NCI-H2171 treated with DMSO at 0.1 percent for 48 hours (cell line): ENCODE data around the gene CEL.

ENCODE experiments used
- DNase-seq: peaks from one replicate; lab custom pipeline; 2025; lab: John Stamatoyannopoulos, UW

The CEL gene

DNA sequence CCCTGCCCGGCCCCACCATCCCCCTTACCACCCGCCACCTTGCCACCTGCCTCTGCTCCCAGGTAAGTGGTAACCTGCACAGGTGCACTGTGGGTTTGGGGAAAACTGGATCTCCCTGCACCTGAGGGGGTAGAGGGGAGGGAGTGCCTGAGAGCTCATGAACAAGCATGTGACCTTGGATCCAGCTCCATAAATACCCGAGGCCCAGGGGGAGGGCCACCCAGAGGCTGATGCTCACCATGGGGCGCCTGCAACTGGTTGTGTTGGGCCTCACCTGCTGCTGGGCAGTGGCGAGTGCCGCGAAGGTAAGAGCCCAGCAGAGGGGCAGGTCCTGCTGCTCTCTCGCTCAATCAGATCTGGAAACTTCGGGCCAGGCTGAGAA lies at the start of gene CEL:
Gene CEL, plus strand, starts transcription at position 218 of the 382 bp plus-strand sequence. Its CDS starts 22 bp downstream, at position 240.
- peak; percentile 53 for DNase-seq

DNA sequence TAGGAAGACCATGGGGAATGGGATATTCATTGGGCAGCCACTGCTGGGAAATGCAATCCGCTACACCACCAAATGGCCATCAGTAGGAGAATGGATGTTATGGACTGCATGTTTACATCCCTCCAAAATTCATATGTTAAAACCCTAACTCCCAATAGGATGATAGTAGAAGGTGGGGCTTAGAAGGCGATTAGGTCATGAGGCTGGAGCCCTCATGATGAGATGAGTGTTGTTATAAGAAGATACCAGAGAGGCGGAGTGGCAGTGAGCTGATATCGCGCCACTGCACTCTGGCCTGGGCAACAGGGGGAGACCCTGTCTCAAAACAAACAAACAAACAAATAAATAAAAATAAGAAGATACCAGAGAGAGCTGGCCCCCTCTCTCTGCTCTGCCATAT lies 47.1 kb upstream of the CEL start:
- no peak for DNase-seq

DNA sequence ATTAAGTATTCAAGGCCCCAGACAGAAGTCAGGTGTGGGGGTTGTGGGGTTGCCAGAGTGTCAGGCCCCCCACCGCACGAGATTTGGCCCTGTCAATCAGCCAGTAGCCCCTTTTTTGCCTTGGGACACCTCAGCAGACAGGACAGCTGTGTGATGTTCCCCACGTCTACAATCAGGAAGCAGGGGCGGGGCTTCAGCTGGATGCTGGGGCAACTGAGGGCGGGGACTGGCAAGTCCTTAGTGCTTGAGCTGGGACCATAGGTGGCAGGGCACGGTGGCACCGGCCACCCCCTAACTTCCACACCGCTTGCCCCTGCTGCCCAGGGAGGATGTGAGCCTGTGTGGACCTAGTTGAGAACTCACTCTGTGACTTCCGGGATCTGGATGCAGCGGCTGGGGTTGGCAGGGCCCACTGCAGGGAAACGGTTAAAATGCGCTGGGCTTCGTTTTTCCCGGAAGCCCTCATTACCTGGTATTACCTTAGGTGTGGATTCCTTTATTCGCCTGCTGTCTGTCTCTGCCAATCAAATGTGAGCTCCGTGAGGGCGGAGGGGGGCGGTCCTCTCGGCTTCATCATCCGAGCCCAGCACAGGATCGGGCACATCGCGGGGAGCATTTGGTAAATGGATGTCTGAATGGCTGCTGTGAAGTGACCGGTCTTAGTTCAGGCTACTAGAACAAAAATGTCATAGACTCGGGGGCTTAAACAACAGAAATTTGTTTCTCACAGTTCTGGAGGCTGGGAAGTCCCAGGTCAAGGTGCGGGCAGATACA lies 38.5 kb upstream of the CEL start:
- no peak for DNase-seq

DNA sequence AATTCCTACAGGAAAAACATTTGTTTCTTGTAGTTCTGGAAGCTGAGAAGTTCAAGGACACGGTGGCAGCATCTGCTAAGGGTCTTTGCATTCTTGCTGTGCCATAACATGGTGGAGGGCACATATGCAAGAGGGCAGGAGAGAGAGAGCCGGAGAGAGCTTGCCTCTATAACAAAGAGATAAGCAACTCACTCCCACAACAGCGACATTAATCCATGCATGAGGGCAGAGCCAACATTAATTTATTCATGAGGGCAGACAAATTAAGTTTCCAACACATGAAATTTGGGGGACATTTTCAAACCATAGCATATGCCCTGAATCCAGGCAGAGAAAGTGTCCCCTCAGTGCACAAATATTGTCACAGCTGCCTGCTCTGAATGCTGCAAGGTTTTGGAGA lies 35.4 kb upstream of the CEL start:
- DNase-seq = no peak

DNA sequence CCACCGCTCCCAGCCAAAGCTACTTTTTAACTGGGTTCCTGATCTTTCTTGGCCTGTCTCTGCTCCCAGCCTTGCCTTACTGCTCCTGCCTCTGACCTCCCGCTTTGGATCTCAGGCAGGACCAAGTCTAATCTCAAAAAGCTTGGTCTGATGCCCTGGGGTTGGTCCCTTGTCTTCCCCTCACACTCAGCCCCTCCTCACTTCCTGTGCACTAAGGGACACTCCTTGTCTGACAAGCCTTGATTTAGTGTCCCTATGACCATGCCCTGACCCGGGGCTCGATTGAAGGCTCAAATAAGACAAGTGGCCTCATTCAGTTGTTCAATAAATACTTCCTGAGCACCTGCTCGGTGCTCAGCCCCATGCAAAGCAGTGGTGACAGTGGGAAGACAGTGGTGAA lies 34.6 kb upstream of the CEL start:
- DNase-seq = no peak

DNA sequence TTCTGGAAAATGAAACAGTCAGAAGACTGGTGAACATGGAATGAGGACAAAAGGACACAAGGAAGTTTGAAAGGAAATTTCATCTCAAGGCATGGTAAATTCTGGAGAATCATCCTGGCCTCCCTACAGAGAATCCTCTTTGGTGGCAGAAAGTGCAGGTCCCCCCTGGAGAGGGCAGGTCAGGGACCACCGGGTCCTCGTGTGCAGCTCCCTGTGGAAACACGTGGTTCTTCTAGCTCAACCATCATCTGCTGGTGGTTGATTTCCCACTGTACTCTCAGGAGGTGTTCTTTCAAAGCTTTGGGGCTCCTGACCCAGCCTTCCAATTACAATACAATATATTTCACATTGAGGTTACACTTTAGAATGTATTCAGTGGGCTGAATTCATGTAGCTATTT lies 33.6 kb upstream of the CEL start:
- no peak for DNase-seq

DNA sequence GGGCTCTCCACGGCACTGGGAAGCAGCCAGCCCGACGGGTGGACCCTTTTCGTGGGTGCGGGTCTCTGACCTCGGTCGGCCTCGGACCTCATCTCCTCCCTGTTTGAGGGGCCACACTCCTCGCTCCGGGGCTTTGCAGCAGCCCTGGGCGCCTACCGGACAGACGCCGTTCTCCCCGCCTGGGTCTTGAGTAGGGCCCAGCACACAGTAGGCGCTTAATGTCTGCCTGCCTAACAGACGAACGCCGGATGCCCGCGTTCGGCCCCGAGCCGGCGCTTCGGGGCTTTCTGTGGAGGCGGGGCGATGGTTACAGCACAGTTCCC lies 31.8 kb upstream of the CEL start:
- no peak for DNase-seq

DNA sequence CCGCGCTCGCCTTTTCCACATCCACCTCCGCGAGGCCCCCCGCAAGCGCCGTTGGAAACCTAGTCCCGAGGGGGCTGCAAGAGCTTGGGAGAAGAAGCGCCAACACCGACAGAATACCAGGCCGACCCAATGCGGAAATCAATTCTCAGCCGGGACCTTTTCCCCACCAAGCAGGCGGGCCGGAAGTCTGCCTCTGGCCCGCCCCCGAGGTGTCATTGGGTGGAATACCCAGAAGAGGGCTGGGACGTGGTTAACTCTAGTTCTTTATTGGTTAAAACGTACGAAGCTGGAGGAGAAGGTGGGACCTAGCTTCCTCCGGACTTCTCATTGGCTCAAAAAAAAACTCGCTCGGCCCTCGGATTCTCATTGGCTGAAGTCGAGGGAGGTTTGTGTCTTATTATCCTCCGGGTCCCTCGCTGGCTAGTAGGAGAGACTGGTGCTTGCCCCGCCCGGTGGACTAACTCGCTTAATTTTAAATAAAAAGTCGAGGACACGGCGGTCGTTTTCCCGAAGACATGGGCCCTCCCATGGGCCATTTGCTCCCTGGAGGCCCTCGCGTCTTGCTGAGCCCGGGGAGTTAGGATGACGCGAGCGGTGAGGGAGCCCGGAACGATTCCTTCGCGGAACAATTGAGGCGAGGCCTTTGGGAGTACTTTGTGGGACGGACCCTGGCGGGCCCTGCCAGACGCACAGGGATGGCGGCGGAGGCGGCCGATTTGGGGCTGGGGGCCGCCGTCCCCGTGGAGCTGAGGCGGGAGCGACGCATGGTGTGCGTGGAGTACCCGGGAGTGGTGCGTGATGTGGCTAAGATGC lies 31.3 kb upstream of the CEL start, which contains the start of gene GTF3C5:
Gene GTF3C5, plus strand, starts transcription at position 681 of the 813 bp plus-strand sequence. Its CDS starts 15 bp downstream, at position 696.
- peak; percentile 100 for DNase-seq

DNA sequence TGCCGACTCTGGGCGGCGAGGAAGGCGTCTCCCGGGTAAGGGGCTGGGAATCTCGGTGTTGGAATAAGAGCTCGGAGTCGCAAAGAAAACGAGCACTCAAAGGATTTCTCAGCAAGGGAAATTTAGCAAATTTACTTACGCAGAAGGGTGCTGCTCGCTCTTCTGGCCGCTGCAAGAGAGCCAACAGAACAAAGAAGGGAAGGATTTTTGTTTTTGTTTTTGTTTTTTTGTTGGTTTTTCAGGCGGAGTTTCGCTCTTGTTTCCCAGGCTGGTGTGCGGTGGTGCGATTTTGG lies 30.7 kb upstream of the CEL start:
- DNase-seq = no peak

DNA sequence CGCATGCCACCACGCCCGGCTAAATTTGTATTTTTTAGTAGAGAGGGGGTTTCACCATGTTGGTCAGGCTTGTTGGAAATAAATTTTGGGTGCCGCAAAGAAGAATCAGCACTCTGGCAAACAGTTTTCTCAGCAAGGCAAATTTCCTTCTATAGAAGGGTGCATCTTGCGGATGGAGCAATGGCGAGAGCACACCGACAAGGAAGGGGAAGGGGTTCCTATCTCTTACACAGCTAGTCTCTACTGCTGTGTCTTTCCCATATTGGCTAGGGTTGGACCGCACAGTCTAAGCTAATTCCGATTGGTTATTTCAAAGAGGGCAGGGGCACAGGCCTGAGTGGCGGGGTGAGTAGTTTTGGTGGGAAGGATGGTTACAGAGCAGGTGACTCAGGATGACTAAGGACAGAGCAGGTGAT lies 30.3 kb upstream of the CEL start:
- DNase-seq = no peak

DNA sequence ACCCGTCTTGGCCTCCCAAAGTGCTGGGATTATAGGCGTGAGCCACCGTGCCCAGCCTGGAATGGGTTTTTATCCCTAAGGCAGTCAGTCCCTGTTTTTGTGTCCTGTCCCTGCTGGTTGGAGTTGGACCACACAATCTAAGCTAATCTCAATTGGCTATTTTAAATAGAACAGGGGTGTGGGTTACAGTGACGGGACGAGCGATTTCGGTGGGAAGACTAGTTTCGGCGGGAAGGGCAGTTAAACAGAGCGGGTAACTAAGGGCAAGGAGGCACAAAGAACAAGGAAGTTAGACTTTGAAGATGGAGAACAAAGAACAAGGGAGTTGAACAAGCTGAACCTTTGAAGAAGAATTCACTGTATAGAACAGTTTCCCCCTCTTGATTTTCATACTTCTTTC lies 29.6 kb upstream of the CEL start:
- DNase-seq = no peak

DNA sequence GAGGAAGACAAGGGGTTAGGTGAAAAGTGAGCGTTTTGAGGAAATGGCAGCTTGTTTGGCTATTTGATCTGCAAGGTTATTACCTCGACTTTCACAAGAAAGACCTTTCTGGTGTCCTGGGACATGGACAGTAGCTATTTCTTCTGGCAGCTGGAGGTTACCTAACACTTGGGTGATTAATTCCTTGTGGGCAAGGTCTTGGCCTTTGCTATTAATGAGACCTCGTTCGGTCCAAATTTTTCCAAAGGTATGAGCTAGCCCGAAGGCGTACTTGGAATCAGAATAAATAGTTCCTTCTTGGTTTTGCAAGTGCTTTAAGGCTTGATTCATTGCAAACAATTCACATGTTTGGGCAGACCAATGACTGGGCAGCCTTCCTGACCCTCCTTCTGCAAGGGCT lies 26.1 kb upstream of the CEL start:
- no peak for DNase-seq

DNA sequence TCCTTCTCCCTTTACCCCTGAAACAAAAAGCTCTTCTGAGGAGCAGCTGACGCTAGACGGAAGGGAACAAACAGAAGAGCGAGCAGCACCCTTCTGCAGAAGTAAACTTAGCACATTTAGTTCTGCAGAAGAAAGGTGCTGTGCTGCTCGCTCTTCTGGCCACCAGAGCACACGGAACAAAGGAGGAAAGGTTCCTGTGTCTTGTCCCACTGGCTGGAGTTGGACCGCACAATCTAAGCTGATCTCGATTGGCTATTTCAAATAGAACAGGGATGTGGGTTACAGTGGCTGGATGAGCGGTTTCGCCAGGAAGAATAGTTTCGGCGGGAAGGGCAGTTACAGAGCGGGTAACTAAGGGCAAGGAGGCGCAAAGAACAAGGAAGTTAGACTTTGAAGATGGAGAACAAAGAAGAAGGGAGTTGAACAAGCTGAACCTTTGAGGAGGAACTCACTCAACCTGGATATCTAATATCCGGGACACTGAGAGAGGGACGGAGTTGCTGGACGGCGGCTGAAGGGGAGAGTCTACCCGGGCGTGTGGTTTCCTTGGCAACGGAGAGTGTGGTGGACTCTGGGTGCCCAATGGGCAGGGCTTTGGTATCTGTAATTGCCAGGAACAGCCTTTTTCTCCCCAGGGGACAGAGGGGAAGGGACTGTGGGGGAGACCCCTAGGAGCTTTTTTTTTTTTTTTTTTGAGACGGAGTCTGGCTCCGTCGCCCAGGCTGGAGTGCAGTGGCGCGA lies 23.8 kb upstream of the CEL start:
- DNase-seq = no peak

DNA sequence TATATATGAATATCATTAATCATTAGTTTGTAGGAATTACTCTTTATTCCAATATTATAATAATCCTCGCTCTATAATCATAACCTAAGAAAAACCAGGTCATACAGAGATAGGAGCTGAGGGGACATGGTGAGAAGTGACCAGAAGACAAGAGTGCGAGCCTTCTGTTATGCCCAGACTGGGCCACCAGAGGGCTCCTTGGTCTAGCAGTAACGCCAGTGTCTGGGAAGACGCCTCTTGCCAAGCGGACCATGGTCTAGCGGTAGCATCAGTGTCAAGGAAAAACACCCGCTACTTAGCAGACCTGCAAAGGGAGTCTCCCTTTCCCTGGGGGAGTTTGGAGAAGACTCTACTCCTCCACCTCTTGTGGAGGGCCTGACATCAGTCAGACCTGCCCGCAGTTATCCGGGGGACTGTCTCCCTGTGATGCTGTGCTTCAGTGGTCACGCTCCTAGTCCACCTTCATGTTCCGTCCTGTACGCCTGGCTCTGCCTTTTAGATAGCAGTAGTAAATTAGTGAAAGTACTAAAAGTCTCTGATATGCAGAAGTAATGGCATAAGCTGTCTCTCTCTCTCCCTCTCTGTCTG lies 20.8 kb upstream of the CEL start:
- peak; percentile 56 for DNase-seq

DNA sequence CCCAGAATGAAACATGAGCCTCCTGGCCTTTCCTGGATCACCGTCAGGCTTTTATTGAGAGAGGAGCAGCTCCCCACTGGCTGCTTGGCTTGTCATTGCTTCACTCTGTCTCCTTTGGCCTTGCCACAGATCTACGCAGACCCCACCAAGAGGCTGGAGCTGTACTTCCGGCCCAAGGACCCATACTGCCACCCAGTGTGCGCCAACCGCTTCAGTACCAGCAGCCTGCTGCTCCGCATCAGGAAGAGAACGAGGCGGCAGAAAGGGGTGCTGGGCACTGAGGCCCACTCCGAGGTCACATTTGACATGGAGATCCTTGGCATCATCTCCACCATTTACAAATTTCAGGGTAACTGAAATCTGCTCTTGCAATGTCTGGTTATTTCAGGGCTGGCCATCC lies 19.8 kb upstream of the CEL start:
- DNase-seq = no peak

DNA sequence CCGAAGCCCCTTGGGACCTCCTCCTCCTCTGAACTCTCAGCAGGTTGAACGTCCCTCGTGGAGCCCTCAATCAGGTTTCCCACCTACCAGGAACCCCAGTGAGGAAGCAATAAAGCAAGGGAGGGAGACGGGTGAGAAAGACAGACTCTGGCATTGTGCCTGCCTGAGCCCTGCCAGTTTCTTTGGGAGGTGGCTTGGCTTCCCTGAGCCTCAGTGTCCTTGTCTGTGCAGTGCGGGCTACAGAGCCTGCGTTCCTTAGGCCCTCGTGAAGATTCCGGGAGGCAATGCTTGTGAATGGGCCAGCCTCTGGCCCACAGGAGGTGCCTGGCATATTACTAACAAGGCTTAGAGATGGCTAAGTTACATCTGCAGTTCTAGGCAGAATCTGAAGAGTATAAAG lies 19.1 kb upstream of the CEL start:
- no peak for DNase-seq

DNA sequence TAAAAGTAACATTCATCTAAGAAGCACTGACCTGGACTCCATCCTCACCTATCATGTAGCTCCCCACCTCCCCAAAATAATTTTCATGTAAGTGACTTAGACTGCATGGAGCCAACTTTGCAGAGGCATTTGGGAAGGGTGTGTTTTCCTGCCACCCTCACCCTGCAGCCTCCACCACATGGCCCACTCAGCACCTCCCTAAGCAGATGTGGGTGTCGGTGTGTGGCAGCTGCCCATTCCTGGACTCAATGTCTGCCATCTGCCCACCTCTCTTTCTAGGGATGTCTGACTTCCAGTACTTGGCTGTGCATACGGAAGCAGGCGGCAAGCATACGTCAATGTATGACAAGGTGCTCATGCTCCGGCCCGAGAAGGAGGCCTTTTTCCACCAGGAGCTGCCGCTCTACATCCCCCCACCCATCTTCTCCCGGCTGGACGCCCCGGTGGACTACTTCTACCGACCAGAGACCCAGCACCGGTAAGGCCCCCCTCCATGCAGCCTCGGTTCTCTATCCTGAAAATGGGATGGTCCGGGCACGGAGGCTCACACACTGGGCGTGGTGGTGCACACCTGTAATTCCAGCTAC lies 18.2 kb upstream of the CEL start:
- peak; percentile 53 for DNase-seq

DNA sequence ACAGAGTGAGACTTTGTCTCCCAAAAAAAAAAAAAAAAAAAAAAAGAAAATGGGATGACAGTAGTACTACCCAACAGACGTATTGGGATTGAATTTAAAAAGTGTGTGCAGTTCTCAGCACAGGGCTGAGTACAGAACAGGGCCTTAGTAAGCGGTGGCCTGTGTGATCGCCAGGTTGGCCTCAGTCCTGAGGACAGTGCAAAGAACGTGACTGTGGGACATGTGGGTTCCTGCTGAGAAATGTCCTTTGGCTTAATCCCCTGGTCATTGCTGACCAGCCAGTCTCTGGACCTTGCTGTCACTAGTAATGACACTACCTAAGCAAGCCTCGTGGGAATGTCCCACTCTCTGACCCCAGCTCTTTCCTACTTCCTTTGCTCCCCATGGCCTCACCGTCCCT lies 17.7 kb upstream of the CEL start:
- DNase-seq = no peak

DNA sequence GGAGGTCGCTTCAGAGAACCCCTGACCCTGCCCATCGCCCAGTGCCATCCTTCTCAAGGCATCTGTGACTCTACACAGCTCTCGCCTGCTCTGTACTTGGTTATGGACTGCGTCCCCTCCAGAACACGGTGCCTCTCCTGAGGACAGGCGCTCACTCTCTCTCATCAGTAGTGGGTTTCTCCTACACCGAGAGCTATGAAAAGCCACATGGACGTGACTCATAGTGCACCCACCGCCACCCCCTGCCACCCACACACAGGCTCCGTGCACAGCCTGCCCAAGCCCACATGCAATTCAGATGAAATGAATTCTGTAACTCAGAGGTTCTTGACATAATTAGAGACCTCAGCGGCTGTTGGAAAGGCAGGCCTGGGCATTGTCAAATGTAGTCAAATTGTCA lies 17.1 kb upstream of the CEL start:
- DNase-seq = no peak

DNA sequence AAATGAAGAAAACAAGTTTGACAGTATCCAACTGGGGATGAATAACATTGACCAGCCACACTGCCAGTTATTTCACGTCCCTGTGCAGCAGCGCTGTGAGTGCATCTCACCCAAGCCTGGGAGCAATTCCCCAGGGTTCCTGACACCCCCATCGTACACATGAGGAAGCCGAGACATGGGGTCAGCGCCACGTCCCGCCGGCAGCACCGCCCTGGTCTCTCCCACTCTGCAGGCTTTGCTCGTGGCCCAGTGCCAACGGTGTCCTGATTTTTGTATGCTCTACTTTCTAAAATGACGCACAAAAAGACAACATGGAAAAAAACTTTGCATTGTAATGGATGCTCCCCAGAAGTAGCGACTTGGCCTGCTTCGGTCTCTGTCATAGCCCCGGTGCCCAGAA lies 16.6 kb upstream of the CEL start:
- no peak for DNase-seq

DNA sequence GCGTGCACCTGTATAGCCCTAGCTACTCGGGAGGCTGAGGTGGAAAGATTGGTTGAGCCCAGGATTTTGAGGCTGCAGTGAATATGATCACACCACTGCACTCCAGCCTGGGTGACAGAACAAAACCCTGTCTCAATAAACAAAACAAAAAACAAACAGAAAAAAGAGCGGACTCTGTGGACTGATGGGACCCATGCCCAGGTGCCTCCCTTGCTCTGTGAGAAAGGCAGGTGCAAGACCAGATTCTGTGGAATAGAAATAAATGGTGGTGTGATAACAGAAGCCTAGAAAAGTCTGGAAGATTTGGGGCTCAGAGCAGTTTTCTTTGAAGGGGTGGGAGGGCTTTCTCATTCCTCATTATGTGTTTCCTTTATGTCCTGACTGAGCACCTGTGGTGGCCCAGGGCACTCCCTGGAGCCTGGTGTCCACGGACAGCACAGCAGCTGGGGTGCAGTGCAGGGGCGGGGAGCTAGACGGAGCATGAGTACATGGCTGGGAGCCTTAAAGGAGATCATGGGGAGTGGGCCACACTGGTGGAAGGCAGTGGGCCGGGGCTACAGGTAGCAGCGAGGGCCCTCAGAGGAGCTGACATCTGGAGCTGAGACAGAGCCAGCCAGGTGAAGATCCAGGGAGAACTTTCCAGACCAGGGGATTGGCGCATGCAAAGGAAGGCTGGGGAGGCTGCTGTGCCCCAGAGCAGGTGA lies 15.4 kb upstream of the CEL start:
- DNase-seq = no peak

DNA sequence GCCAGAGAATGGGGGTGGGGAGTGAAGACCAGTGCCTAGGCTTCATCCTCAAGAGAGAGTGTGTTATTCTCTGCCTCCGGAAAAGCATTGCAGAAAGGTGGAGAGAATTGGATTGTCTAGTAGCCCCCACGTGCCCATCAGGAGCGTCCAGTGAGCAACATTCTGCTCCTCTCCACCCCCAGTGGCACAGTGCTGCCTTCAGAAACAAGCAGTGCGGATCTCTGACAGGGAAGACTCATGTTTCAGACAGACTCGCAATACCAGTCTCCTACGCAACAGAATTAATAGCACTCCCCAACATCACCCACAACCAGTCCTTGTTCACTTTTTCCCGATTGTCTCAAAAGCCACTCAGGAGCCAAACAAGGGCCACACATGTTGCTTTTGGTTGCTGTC lies 14.9 kb upstream of the CEL start:
- no peak for DNase-seq
